ENCODE data around the gene ZNF200. TPM values are rescaled to one million over a fixed set of nuclear protein-coding genes. Genes with fewer than 3 reads are reported as not detected.

Gene ZNF200
- total and polyA plus RNA-seq, 2 of the 13 experiments (the other 11 are each of a cell fraction or from before 2014, with no cell fraction given), result 3.5 to 16.5 TPM

DNA sequence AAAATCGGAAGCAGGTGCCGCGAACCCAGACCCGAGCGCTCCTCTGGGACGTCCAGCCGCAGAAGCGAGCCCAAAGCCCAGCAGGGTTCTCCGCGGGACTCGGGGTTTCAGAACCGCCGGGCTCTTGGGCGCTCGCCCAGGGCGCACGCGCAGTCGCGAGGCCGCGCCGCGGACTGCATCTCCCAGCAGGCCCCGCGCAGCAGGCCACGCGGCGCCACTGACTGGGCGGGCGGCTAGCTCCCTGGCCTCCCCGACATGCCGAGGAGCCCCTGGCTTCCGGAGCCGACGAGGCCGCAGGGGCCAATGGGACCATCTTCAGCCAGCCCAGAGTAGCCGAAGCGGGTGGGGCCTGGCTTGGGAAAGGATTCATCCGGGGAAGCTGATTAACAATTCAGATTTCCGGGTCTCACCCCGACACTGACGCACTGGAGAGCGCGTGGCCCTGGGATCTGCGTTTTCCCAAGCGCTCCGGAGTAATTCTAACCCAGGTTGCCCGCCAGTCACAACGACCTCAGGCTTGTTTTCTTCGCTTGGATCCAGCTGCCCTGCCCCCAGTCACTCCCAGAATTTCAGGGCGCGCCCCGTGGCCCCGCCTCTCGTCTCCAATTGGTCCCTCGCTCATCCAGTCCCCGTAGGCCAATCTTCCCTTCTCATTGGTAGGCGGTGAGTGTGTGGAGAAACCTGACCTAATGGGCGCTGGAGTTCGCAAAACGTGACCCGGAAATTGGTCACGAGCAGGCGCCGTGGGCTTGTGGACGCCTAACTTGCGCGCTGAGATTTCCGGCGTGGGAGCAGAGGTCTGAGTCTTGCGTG lies 48.0 kb upstream of the ZNF200 start, which contains the start of gene ZNF263 (continued):
- TF ChIP-seq, protein P1, sequence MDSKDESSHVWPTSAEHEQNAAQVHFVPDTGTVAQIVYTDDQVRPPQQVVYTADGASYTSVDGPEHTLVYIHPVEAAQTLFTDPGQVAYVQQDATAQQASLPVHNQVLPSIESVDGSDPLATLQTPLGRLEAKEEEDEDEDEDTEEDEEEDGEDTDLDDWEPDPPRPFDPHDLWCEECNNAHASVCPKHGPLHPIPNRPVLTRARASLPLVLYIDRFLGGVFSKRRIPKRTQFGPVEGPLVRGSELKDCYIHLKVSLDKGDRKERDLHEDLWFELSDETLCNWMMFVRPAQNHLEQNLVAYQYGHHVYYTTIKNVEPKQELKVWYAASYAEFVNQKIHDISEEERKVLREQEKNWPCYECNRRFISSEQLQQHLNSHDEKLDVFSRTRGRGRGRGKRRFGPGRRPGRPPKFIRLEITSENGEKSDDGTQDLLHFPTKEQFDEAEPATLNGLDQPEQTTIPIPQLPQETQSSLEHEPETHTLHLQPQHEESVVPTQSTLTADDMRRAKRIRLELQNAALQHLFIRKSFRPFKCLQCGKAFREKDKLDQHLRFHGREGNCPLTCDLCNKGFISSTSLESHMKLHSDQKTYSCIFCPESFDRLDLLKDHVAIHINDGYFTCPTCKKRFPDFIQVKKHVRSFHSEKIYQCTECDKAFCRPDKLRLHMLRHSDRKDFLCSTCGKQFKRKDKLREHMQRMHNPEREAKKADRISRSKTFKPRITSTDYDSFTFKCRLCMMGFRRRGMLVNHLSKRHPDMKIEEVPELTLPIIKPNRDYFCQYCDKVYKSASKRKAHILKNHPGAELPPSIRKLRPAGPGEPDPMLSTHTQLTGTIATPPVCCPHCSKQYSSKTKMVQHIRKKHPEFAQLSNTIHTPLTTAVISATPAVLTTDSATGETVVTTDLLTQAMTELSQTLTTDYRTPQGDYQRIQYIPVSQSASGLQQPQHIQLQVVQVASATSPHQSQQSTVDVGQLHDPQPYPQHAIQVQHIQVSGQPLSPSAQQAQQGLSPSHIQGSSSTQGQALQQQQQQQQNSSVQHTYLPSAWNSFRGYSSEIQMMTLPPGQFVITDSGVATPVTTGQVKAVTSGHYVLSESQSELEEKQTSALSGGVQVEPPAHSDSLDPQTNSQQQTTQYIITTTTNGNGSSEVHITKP (CRISPR knock-in tag; IDR thresholded peaks at IDR 0.05; ENCODE audit: low read depth), result 0 out of 2 replicates have a peak, but pooled peaks have one; percentile 17
- TF ChIP-seq, protein P2, sequence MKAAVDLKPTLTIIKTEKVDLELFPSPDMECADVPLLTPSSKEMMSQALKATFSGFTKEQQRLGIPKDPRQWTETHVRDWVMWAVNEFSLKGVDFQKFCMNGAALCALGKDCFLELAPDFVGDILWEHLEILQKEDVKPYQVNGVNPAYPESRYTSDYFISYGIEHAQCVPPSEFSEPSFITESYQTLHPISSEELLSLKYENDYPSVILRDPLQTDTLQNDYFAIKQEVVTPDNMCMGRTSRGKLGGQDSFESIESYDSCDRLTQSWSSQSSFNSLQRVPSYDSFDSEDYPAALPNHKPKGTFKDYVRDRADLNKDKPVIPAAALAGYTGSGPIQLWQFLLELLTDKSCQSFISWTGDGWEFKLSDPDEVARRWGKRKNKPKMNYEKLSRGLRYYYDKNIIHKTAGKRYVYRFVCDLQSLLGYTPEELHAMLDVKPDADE (CRISPR knock-in tag; IDR thresholded peaks at IDR 0.05), result peak; percentile 23; the same call in 1 of the 2 replicates
- TF ChIP-seq, protein P3, sequence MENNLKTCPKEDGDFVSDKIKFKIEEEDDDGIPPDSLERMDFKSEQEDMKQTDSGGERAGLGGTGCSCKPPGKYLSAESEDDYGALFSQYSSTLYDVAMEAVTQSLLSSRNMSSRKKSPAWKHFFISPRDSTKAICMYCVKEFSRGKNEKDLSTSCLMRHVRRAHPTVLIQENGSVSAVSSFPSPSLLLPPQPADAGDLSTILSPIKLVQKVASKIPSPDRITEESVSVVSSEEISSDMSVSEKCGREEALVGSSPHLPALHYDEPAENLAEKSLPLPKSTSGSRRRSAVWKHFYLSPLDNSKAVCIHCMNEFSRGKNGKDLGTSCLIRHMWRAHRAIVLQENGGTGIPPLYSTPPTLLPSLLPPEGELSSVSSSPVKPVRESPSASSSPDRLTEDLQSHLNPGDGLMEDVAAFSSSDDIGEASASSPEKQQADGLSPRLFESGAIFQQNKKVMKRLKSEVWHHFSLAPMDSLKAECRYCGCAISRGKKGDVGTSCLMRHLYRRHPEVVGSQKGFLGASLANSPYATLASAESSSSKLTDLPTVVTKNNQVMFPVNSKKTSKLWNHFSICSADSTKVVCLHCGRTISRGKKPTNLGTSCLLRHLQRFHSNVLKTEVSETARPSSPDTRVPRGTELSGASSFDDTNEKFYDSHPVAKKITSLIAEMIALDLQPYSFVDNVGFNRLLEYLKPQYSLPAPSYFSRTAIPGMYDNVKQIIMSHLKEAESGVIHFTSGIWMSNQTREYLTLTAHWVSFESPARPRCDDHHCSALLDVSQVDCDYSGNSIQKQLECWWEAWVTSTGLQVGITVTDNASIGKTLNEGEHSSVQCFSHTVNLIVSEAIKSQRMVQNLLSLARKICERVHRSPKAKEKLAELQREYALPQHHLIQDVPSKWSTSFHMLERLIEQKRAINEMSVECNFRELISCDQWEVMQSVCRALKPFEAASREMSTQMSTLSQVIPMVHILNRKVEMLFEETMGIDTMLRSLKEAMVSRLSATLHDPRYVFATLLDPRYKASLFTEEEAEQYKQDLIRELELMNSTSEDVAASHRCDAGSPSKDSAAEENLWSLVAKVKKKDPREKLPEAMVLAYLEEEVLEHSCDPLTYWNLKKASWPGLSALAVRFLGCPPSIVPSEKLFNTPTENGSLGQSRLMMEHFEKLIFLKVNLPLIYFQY (CRISPR knock-in tag; IDR thresholded peaks at IDR 0.05; ENCODE audit: borderline replicate concordance), result peak; percentile 95
- TF ChIP-seq TAF15 (IDR thresholded peaks at IDR 0.05; ENCODE audit: low read depth, low read length, poor library complexity, severe bottlenecking), result peak; percentile 4
- peak; percentile 51 for TF ChIP-seq SALL1 (CRISPR knock-in tag; IDR thresholded peaks at IDR 0.05)
- peak; percentile 92 for TF ChIP-seq SIX4 (CRISPR knock-in tag; IDR thresholded peaks at IDR 0.05)
- TF ChIP-seq ZNF557 (CRISPR knock-in tag; IDR thresholded peaks at IDR 0.05), result 0 out of 2 replicates have a peak, but pooled peaks have one; percentile 22
- peak; percentile 71 for TF ChIP-seq FOXK1 (CRISPR knock-in tag; IDR thresholded peaks at IDR 0.05; ENCODE audit: borderline replicate concordance, low read depth)
- TF ChIP-seq HNRNPUL1 (IDR thresholded peaks at IDR 0.05; ENCODE audit: low read depth, low read length), result no peak
- TF ChIP-seq CBX5 (CRISPR knock-in tag; IDR thresholded peaks at IDR 0.05; ENCODE audit: borderline replicate concordance), result peak; percentile 56; the same call in 1 of the 2 replicates
- TF ChIP-seq ZNF678 (CRISPR knock-in tag; IDR thresholded peaks at IDR 0.05), result 0 out of 2 replicates have a peak, but pooled peaks have one; percentile 24
- TF ChIP-seq RARG (CRISPR knock-in tag; IDR thresholded peaks at IDR 0.05; ENCODE audit: low read depth), result no peak
- no peak for TF ChIP-seq ZNF382 (CRISPR knock-in tag; IDR thresholded peaks at IDR 0.05; ENCODE audit: borderline replicate concordance)
- TF ChIP-seq, protein P4, sequence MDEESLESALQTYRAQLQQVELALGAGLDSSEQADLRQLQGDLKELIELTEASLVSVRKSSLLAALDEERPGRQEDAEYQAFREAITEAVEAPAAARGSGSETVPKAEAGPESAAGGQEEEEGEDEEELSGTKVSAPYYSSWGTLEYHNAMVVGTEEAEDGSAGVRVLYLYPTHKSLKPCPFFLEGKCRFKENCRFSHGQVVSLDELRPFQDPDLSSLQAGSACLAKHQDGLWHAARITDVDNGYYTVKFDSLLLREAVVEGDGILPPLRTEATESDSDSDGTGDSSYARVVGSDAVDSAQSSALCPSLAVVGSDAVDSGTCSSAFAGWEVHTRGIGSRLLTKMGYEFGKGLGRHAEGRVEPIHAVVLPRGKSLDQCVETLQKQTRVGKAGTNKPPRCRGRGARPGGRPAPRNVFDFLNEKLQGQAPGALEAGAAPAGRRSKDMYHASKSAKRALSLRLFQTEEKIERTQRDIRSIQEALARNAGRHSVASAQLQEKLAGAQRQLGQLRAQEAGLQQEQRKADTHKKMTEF (CRISPR knock-in tag; IDR thresholded peaks at IDR 0.05), result peak; percentile 82
- TF ChIP-seq ZNF773 (CRISPR knock-in tag; IDR thresholded peaks at IDR 0.05; ENCODE audit: borderline replicate concordance), result 0 out of 2 replicates have a peak, but pooled peaks have one; percentile 66
- TF ChIP-seq REL (CRISPR knock-in tag; conservative IDR thresholded peaks at IDR 0.05), result no peak
- TF ChIP-seq GTF2F1 (IDR thresholded peaks at IDR 0.05; ENCODE audit: low read length), result peak; percentile 25; the same call in 1 of the 2 replicates
- 0 out of 2 replicates have a peak, but pooled peaks have one; percentile 22 for TF ChIP-seq ZKSCAN8 (CRISPR knock-in tag; IDR thresholded peaks at IDR 0.05; ENCODE audit: borderline replicate concordance)

Measured in HepG2 (cell line).